Endothelial cell of umbilical vein (primary cell): Measurements from ENCODE around the gene MPND. TPM values are rescaled to one million over a fixed set of nuclear protein-coding genes. Genes with fewer than 3 reads are reported as not detected.

Experiments
- BruUV-seq: library from RNA; stranded (reverse); fragments of 400-500 nt; replicated peaks from 2 replicates; lab custom pipeline; 2021; lab: Mats Ljungman, UMichigan
- CTCF ChIA-PET: fragments of 300-600, 350-600 bp; sonication (Branson Sonifier 250); formaldehyde crosslinking; loops from one replicate; lab custom pipeline; 2021; ENCODE audit warnings: antibody characterized with exemption, inconsistent platforms; lab: Charles Lee
- POLR2A ChIA-PET: fragments of 300-600, 350-600 bp; sonication (Branson Sonifier 250); formaldehyde crosslinking; loops from one replicate; lab custom pipeline; 2021; ENCODE audit warnings: antibody characterized with exemption, inconsistent platforms; lab: Charles Lee
- DNase-seq: peaks from one replicate; pipeline ENCODE4 v3.0.0-alpha.2; 2011; ENCODE audit warnings: low read depth, low spot score
- FAIRE-seq: peaks from 2 replicates; lab custom pipeline; 2011; peaks lifted over from hg19 to GRCh38; lab: Jason Lieb, UNC
- H2AFZ ChIP-seq: 2 replicates; pipeline ENCODE4 v1.6.0; 2012; ENCODE audit warnings: low read depth, low read length, control low read depth, inconsistent platforms
- H3K27ac ChIP-seq: 2 replicates; pipeline ENCODE4 v1.5.1; 2011; ENCODE audit warnings: low read depth, mild to moderate bottlenecking, control low read depth, low read length, moderate library complexity; ENCODE audit not compliant: insufficient read depth
- H3K27me3 ChIP-seq, 2 experiments: 2 replicates each; pipeline versions ENCODE4 v1.6.0 to v1.6.1; 2011; ENCODE audit warnings: low read length in 2 of 2, mixed read lengths in 1 of 2; ENCODE audit not compliant: control insufficient read depth in 2 of 2, insufficient read depth in 2 of 2
- H3K36me3 ChIP-seq, 2 experiments: 2 replicates in 1 of 2; 3 replicates in 1 of 2; pipeline ENCODE4 v1.5.1; 2011; ENCODE audit warnings: low read length in 2 of 2, mild to moderate bottlenecking in 1 of 2, moderate library complexity in 1 of 2; ENCODE audit not compliant: control insufficient read depth in 2 of 2, insufficient read depth in 2 of 2; ENCODE audit errors: extremely low read depth in 1 of 2
- H3K4me1 ChIP-seq: 3 replicates; pipeline ENCODE4 v1.5.1; 2011; ENCODE audit warnings: mild to moderate bottlenecking, low read length; ENCODE audit not compliant: control insufficient read depth, insufficient read depth; ENCODE audit errors: extremely low read depth
- H3K4me2 ChIP-seq: 2 replicates; pipeline ENCODE4 v1.6.1; 2011; ENCODE audit warnings: low read length, control low read depth, mixed read lengths; ENCODE audit not compliant: insufficient read depth
- H3K4me3 ChIP-seq, 3 experiments: fragments of 200-600 bp in 1 of 3; sonication (generic), shearing (Covaris generic) in 1 of 3; replicated peaks in 1 of 3; 2 replicates each; pipeline ENCODE4 v1.5.1; 2011 to 2016; ENCODE audit warnings: control low read depth in 3 of 3, low read length in 3 of 3, mild to moderate bottlenecking in 2 of 3, inconsistent platforms in 1 of 3, low read depth in 1 of 3, moderate library complexity in 1 of 3; ENCODE audit not compliant: insufficient read depth in 1 of 3
- H3K79me2 ChIP-seq: 2 replicates; pipeline ENCODE4 v1.6.0; 2012; ENCODE audit warnings: low read length, inconsistent platforms; ENCODE audit not compliant: control insufficient read depth, insufficient read depth
- H3K9ac ChIP-seq: replicated peaks from 2 replicates; pipeline ENCODE3; 2011; ENCODE audit warnings: low read length, control low read depth; ENCODE audit not compliant: insufficient read depth; ENCODE audit errors: extremely low read depth
- H3K9me1 ChIP-seq: replicated peaks from 3 replicates; pipeline ENCODE4 v1.6.0; 2011; ENCODE audit warnings: mild to moderate bottlenecking, low read length; ENCODE audit not compliant: control insufficient read depth, insufficient read depth; ENCODE audit errors: extremely low read depth
- H3K9me3 ChIP-seq: replicated peaks from 2 replicates; pipeline ENCODE4 v1.5.1; 2012; ENCODE audit warnings: low read length, inconsistent platforms; ENCODE audit not compliant: control insufficient read depth, insufficient read depth
- H4K20me1 ChIP-seq: replicated peaks from 2 replicates; pipeline ENCODE3; 2011; ENCODE audit warnings: mild to moderate bottlenecking, low read length; ENCODE audit not compliant: control insufficient read depth, insufficient read depth; ENCODE audit errors: extremely low read depth
- CTCF ChIP-seq, 2 donors: IDR thresholded peaks; 1 replicate in 1 of 2; 2 replicates in 1 of 2; pipeline ENCODE4 v1.5.1; 2011; ENCODE audit warnings: low read length in 2 of 2, mild to moderate bottlenecking in 2 of 2, moderate library complexity in 2 of 2, control low read depth in 1 of 2, inconsistent platforms in 1 of 2, low read depth in 1 of 2; ENCODE audit not compliant: insufficient read depth in 1 of 2; ENCODE audit errors: extremely low read depth in 1 of 2
- EZH2 ChIP-seq: IDR thresholded peaks from 2 replicates; pipeline ENCODE4 v1.6.1; 2012; ENCODE audit warnings: borderline replicate concordance, low read depth, mild to moderate bottlenecking, moderate library complexity, low read length, inconsistent platforms; ENCODE audit not compliant: severe bottlenecking
- FOS ChIP-seq: IDR thresholded peaks from 2 replicates; pipeline ENCODE4 v1.6.1; 2011; ENCODE audit warnings: mild to moderate bottlenecking, low read length, moderate library complexity, borderline replicate concordance; ENCODE audit not compliant: insufficient read depth
- GATA2 ChIP-seq: IDR thresholded peaks from 2 replicates; pipeline ENCODE4 v1.7.0; 2011; ENCODE audit warnings: low read depth, mild to moderate bottlenecking, moderate library complexity, mixed read lengths, low read length; ENCODE audit not compliant: insufficient read length, insufficient read depth
- JUN ChIP-seq: IDR thresholded peaks from 2 replicates; pipeline ENCODE4 v1.6.1; 2011; ENCODE audit warnings: borderline replicate concordance, low read depth; ENCODE audit not compliant: insufficient read length, insufficient read depth
- MYC ChIP-seq: IDR thresholded peaks from one replicate; pipeline ENCODE4 v1.6.1; 2011; ENCODE audit warnings: mild to moderate bottlenecking, low read depth, low read length
- POLR2A ChIP-seq: IDR thresholded peaks from 2 replicates; pipeline ENCODE4 v1.6.1; 2012; ENCODE audit warnings: low read depth, mild to moderate bottlenecking, control low read depth, low read length
- POLR2AphosphoS5 ChIP-seq: IDR thresholded peaks from 2 replicates; pipeline ENCODE4 v1.6.1; 2012; ENCODE audit warnings: low read depth, mild to moderate bottlenecking, control low read depth, low read length, moderate library complexity; ENCODE audit not compliant: insufficient read depth
- dilution Hi-C: fragments of 300-500 bp; cut with MboI; formaldehyde crosslinking; loops from one replicate; pipeline ENCODE4 v1.15.0; 2019; ENCODE audit warnings: low sequenced_read_pairs; ENCODE audit not compliant: extremely low pct_ligation_motif_present
- intact Hi-C: fragments of 100-400 bp; cut with micrococcal nuclease; formaldehyde crosslinking; loops from one replicate; pipeline ENCODE4 v1.10.0; 2022
- polyA plus RNA-seq, 4 experiments: library from polyadenylated mRNA; depleted of rRNA in 3 of 4; stranded (reverse) in 3 of 4; unstranded in 1 of 4; fragments of >200 nt; gene quantifications; 2 replicates each; pipeline versions ENCODE4 v1.2.1 to v1.2.3, GENCODE V29; 2011 to 2012; ENCODE audit warnings: missing spikeins in 1 of 4
- total RNA-seq: library from RNA; stranded (reverse); gene quantifications from 2 replicates; pipeline ENCODE4 v1.2.3, GENCODE V29; 2021
- TF ChIP-seq, protein P1 (sequence below): IDR thresholded peaks from 2 replicates; pipeline ENCODE4 v1.6.1; 2011; ENCODE audit not compliant: insufficient read depth, insufficient read length

The MPND gene
- total and polyA plus RNA-seq, 2 donors (not counting 3 experiments of a cell fraction or from before 2014, with no cell fraction given): 14.8 to 21.1 TPM

GRCh38 chr19:4313847-4314490 is 29.4 kb upstream of the MPND start:
- H3K9me1 ChIP-seq: no peaks in the 10 kb centered on the region
- intact Hi-C loops (loop anchor here (10.0 kb wide), 1 partner anchor 861 kb away; no protein-coding TSS in a partner anchor), dilution Hi-C loops (no loop called here)
- no peaks in the 10 kb centered on the region for H4K20me1 ChIP-seq
- TF ChIP-seq EZH2 (no peak), MYC (no peak), POLR2AphosphoS5 (no peak), JUN (no peak), FOS (no peak)
- TF ChIP-seq, protein P1, sequence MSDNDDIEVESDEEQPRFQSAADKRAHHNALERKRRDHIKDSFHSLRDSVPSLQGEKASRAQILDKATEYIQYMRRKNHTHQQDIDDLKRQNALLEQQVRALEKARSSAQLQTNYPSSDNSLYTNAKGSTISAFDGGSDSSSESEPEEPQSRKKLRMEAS: no peak
- no peak overlapping the region for H2AFZ ChIP-seq
- no peak overlapping the region for H3K4me3 ChIP-seq
- H3K79me2 ChIP-seq: no peaks in the 10 kb centered on the region
- H3K9me3 ChIP-seq: no peaks in the 10 kb centered on the region
- FAIRE-seq (no peak), DNase-seq (no peak)
- no peak overlapping the region for H3K9ac ChIP-seq
- no peaks in the 10 kb centered on the region for H3K27me3 ChIP-seq
- H3K27ac ChIP-seq: no peak overlapping the region
- CTCF ChIA-PET: interaction anchor here (1.1 to 1.3 kb wide), 2 partner anchors 24 to 38 kb away, joined by 3 read pairs; no protein-coding TSS in a partner anchor
- H3K4me2 ChIP-seq: no peak overlapping the region
- no TSS peak for BruUV-seq
- no peaks in the 10 kb centered on the region for H3K4me1 ChIP-seq
- POLR2A ChIA-PET: no interaction called here
- peaks cover 0 to 8% of the 10 kb centered on the region in 2 experiments for H3K36me3 ChIP-seq

DNA sequence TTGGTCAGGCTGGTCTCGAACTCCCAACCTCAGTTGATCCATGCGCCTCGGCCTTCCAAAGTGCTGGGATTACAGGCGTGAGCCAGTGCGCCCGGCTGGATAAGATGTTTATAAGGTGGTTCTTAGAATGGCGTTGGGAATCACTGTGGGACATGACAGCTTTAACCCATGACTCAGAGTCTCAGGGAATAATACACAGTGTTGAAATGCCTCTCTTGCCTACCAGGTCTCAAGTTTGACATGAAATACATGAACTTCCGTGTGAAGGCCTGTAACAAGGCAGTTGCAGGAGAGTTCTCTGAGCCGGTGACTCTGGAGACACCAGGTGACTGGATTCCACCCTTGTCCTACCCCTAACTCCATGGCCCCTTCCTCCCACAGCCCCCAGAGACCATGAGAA is 26.4 kb upstream of the MPND start:
- DNase-seq (no peak), FAIRE-seq (no peak)
- Histone ChIP-seq H3K4me1 (no peaks in the 10 kb centered on the region), H3K4me2 (no peak overlapping the region), H3K79me2 (no peaks in the 10 kb centered on the region), H3K9me3 (no peaks in the 10 kb centered on the region), H4K20me1 (no peaks in the 10 kb centered on the region), H3K9me1 (no peaks in the 10 kb centered on the region), H3K27me3 (no peaks in the 10 kb centered on the region), H3K27ac (no peak overlapping the region), H3K4me3 (no peak overlapping the region), H3K9ac (no peak overlapping the region), H3K36me3 (peaks cover 0 to 4% of the 10 kb centered on the region in 2 experiments), H2AFZ (no peak overlapping the region)
- intact Hi-C loops: loop anchor here (10.0 kb wide), 1 partner anchor 858 kb away; no protein-coding TSS in a partner anchor
- POLR2A ChIA-PET: no interaction called here
- no peak for TF ChIP-seq EZH2
- no peak for TF ChIP-seq JUN
- TF ChIP-seq, protein P1: no peak
- TF ChIP-seq CTCF (IDR thresholded peaks at IDR 0.05; ENCODE audit: extremely low read depth in 1 of 2, insufficient read depth in 1 of 2, low read depth in 1 of 2, low read length in 2 of 2): no peak
- TF ChIP-seq FOS: no peak
- TF ChIP-seq MYC: no peak
- TF ChIP-seq GATA2: no peak
- TF ChIP-seq POLR2A: no peak
- no peak for TF ChIP-seq POLR2AphosphoS5
- CTCF ChIA-PET: no interaction called here
- no TSS peak for BruUV-seq
- dilution Hi-C loops: no loop called here
